Stimulated activated memory B cell treated with anti-CD40 and anti-IgM and Interleukin-4, amounts not matched to agents 10 μg/mL and 1 μg/mL and 100 μg/mL, for 72 hours (primary cell): ENCODE data around the gene FBXO24.
"Not testable (repeated sequence)": the region's sequence is repeated elsewhere in the genome, so short reads cannot be mapped to it uniquely, and the experiment has no call there.

ENCODE experiments used
- ATAC-seq: fragments of 150-1000 bp; cut with Tn5 transposase; 2 replicates; pipeline ENCODE4 v1.10.0; 2021
- H3K27ac Mint-ChIP-seq: one replicate; pipeline ENCODE4 v1.8.0; 2022; ENCODE audit warnings: mild to moderate bottlenecking, mixed read lengths
- H3K27me3 Mint-ChIP-seq: one replicate; pipeline ENCODE4 v1.8.0; 2022; ENCODE audit warnings: mixed read lengths
- H3K36me3 Mint-ChIP-seq: one replicate; pipeline ENCODE4 v1.8.0; 2022; ENCODE audit warnings: mixed read lengths
- H3K4me1 Mint-ChIP-seq: one replicate; pipeline ENCODE4 v1.8.0; 2022; ENCODE audit warnings: mixed read lengths
- H3K4me3 Mint-ChIP-seq: one replicate; pipeline ENCODE4 v1.8.0; 2022; ENCODE audit warnings: mild to moderate bottlenecking, moderate library complexity, mixed read lengths
- H3K9me3 Mint-ChIP-seq: one replicate; pipeline ENCODE4 v1.8.0; 2022; ENCODE audit warnings: mixed read lengths

Gene FBXO24

GRCh38 chr7:100586266-100587025 lies at the start of gene FBXO24:
Gene FBXO24, plus strand, starts transcription at chr7:100586328. Its CDS starts 298 bp downstream, at chr7:100586626.
- H3K4me1 Mint-ChIP-seq: peaks cover 24% of the 10 kb centered on the region
- no peaks in the 10 kb centered on the region for H3K36me3 Mint-ChIP-seq
- ATAC-seq: peak; percentile 94
- H3K27me3 Mint-ChIP-seq: peaks cover 21% of the 10 kb centered on the region
- no peaks in the 10 kb centered on the region for H3K9me3 Mint-ChIP-seq
- H3K4me3 Mint-ChIP-seq: peak within 1 kb of the TSS; percentile 97
- peak within 1 kb of the TSS; percentile 92 for H3K27ac Mint-ChIP-seq

- peaks cover 11% of the 10 kb centered on the region for H3K27me3 Mint-ChIP-seq
- not testable (repeated sequence) for H3K9me3 Mint-ChIP-seq, ATAC-seq, H3K4me3 Mint-ChIP-seq, H3K27ac Mint-ChIP-seq, H3K36me3 Mint-ChIP-seq
- H3K4me1 Mint-ChIP-seq: peaks cover 13% of the 10 kb centered on the region
These were observed 49.4 kb upstream of the FBXO24 start for GRCh38 chr7:100536695-100537094.

DNA sequence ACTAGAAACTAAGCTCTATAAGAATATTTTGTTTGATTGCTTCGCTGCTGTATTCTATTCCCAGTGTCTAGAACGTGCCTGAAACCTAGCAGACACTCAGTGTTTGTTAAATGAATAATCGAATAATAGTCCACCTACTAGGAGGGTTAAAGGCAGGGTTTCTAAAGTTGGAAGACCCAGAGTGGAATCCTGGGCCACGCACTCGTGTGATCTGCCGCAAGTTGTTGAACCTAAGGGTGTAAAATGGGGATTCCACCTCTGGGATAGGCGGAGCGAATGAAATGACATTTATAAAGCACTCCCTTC lies 47.8 kb upstream of the FBXO24 start:
- no peaks in the 10 kb centered on the region for H3K36me3 Mint-ChIP-seq
- no peak for ATAC-seq
- peak overlapping the region; percentile 73 for H3K27ac Mint-ChIP-seq
- H3K4me1 Mint-ChIP-seq: peaks cover 29% of the 10 kb centered on the region
- H3K9me3 Mint-ChIP-seq: no peaks in the 10 kb centered on the region
- H3K4me3 Mint-ChIP-seq: peak overlapping the region; percentile 91
- H3K27me3 Mint-ChIP-seq: no peaks in the 10 kb centered on the region

- Mint-ChIP-seq H3K27me3 (no peaks in the 10 kb centered on the region), H3K4me1 (peaks cover 35% of the 10 kb centered on the region), H3K4me3 (peak within 1 kb of the TSS; percentile 91), H3K9me3 (no peaks in the 10 kb centered on the region), H3K36me3 (no peaks in the 10 kb centered on the region), H3K27ac (peak within 1 kb of the TSS; percentile 73)
- peak; percentile 99 for ATAC-seq
These were observed 47.3 kb upstream of the FBXO24 start, which contains the start of gene AGFG2 for GRCh38 chr7:100538654-100539435. Gene AGFG2, plus strand, starts transcription at chr7:100539203. Its CDS starts 144 bp downstream, at chr7:100539347.

DNA sequence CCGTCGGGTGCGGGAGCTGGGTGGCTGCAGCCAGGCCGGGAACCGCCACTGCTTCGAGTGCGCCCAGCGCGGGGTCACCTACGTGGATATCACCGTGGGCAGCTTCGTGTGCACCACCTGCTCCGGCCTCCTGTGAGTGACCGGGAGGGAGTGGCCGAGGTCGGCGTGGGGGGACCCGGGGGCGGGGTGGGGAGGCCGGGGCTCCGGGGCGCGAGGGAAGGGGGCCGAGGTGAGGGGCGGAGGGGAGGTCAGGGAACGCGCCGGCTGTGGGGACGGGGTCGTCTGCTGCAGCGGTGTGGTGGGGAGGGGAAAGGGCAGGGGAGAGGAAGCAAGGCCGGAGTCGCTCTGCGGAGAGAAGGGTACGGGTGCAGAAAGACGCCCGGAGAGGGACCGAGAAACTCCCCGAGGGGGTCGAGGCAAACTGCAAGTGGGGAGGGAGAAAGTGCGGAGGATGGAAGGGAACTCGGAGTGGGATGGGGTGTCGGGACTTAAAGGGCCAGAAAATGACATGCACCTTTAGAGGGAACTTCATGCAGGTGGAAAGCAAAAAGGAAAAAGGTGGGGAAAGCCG lies 46.6 kb upstream of the FBXO24 start:
- no peaks in the 10 kb centered on the region for H3K27me3 Mint-ChIP-seq
- H3K27ac Mint-ChIP-seq: peak overlapping the region; percentile 73
- H3K36me3 Mint-ChIP-seq: no peaks in the 10 kb centered on the region
- H3K9me3 Mint-ChIP-seq: no peaks in the 10 kb centered on the region
- peak overlapping the region; percentile 91 for H3K4me3 Mint-ChIP-seq
- peaks cover 41% of the 10 kb centered on the region for H3K4me1 Mint-ChIP-seq
- ATAC-seq: peak; percentile 2

GRCh38 chr7:100540073-100540723 lies 45.9 kb upstream of the FBXO24 start:
- Mint-ChIP-seq H3K4me1 (peaks cover 48% of the 10 kb centered on the region), H3K9me3 (no peaks in the 10 kb centered on the region), H3K27ac (peak overlapping the region; percentile 73), H3K4me3 (peak overlapping the region; percentile 91), H3K27me3 (no peaks in the 10 kb centered on the region), H3K36me3 (no peaks in the 10 kb centered on the region)
- no peak for ATAC-seq

GRCh38 chr7:100541309-100541708 lies 44.8 kb upstream of the FBXO24 start:
- not testable (repeated sequence) for H3K9me3 Mint-ChIP-seq, H3K27ac Mint-ChIP-seq, H3K36me3 Mint-ChIP-seq, ATAC-seq, H3K27me3 Mint-ChIP-seq, H3K4me3 Mint-ChIP-seq
- H3K4me1 Mint-ChIP-seq: peaks cover 59% of the 10 kb centered on the region

- Mint-ChIP-seq H3K36me3 (peaks cover 1% of the 10 kb centered on the region), H3K4me1 (peaks cover 82% of the 10 kb centered on the region), H3K4me3 (peak overlapping the region; percentile 53), H3K9me3 (no peaks in the 10 kb centered on the region), H3K27me3 (no peaks in the 10 kb centered on the region), H3K27ac (peak overlapping the region; percentile 95)
- ATAC-seq: no peak
These were observed 42.5 kb upstream of the FBXO24 start for GRCh38 chr7:100543586-100543985.

DNA sequence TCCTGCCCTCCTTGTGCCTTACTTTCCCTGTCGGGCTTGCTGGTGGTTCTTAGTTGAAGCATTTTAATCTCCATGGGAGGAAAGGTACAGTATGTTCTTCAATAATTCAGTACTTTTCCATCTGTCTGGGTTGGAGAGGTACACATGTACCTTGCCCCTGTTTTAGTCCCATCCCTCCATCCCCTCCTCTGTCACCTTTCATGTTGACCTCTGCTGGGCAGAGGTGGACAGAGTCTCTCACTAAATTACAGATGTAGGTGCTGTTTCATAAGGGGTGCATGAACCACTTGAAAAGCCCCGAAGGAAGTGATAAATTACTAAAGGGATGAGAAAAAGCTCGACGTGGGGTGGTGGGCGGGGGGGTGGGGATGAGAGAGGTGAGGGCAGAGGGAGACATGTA lies 41.7 kb upstream of the FBXO24 start:
- Mint-ChIP-seq H3K4me3 (peak overlapping the region; percentile 53), H3K27me3 (no peaks in the 10 kb centered on the region), H3K36me3 (peaks cover 6% of the 10 kb centered on the region), H3K4me1 (peaks cover 87% of the 10 kb centered on the region), H3K27ac (peak overlapping the region; percentile 95), H3K9me3 (no peaks in the 10 kb centered on the region)
- ATAC-seq: no peak

- no peaks in the 10 kb centered on the region for H3K9me3 Mint-ChIP-seq
- peaks cover 6% of the 10 kb centered on the region for H3K36me3 Mint-ChIP-seq
- H3K27me3 Mint-ChIP-seq: no peaks in the 10 kb centered on the region
- H3K4me3 Mint-ChIP-seq: peak overlapping the region; percentile 53
- peak overlapping the region; percentile 95 for H3K27ac Mint-ChIP-seq
- no peak for ATAC-seq
- H3K4me1 Mint-ChIP-seq: peaks cover 87% of the 10 kb centered on the region
These were observed 41.2 kb upstream of the FBXO24 start for GRCh38 chr7:100544967-100545359.

- peak; percentile 84 for ATAC-seq
- peak overlapping the region; percentile 67 for H3K4me3 Mint-ChIP-seq
- peaks cover 92% of the 10 kb centered on the region for H3K4me1 Mint-ChIP-seq
- no peaks in the 10 kb centered on the region for H3K27me3 Mint-ChIP-seq
- no peaks in the 10 kb centered on the region for H3K9me3 Mint-ChIP-seq
- peaks cover 10% of the 10 kb centered on the region for H3K36me3 Mint-ChIP-seq
- H3K27ac Mint-ChIP-seq: peak overlapping the region; percentile 95
These were observed 40.6 kb upstream of the FBXO24 start for GRCh38 chr7:100545360-100546128.

DNA sequence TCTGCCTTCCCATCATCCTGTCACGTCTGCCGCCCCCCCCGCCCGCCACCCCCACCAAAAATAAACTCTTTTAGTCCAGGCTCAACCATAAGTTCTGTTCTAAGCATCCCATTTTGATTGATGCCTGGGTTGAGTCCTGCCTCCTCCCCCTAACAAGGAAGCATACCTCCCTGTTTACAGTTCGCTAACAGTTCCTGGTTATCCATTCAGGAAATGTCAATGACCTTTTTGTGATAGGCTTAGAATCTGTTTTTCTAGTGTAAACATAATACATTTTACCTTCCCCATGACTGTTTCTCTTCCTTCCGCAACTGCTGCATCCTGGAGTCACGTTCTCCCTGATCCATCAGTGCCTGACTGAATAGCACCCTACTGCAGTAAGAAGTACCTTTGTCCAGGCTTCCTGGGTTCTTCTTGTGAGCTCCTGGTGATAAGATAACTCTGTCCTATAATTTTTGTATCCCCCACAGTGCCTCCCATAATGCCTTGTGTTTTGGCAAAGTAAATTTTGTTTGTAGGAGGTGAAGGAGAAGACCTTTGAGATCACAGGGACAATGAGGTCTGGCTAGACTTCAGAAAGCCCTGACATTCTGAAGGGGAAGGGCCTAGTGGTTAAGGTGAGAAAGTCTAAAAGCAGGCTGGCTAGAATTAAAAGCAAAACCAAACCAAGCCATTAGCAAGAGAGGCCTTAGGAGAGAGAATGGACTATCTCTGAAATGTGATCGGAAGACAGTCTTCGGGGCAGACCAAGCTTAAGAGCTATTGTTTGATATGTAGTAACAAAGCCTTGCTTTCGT lies 39.8 kb upstream of the FBXO24 start:
- ATAC-seq: peak; percentile 46

GRCh38 chr7:100546926-100547800 lies 39.0 kb upstream of the FBXO24 start:
- no peak for ATAC-seq
- Mint-ChIP-seq H3K27ac (peak overlapping the region; percentile 95), H3K4me3 (peak overlapping the region; percentile 67), H3K9me3 (no peaks in the 10 kb centered on the region), H3K27me3 (no peaks in the 10 kb centered on the region), H3K4me1 (peaks cover 83% of the 10 kb centered on the region), H3K36me3 (peaks cover 13% of the 10 kb centered on the region)

More for the DNA sequence above, 39.8 kb upstream of the FBXO24 start:
- H3K27me3 Mint-ChIP-seq: no peaks in the 10 kb centered on the region
- H3K27ac Mint-ChIP-seq: peak overlapping the region; percentile 95
- H3K9me3 Mint-ChIP-seq: no peaks in the 10 kb centered on the region
- H3K36me3 Mint-ChIP-seq: peaks cover 13% of the 10 kb centered on the region
- peak overlapping the region; percentile 67 for H3K4me3 Mint-ChIP-seq
- H3K4me1 Mint-ChIP-seq: peaks cover 91% of the 10 kb centered on the region
